Stimulated activated CD4-positive, alpha-beta T cell treated with anti-CD3 and anti-CD28 coated beads, Interleukin-15, amount 100 ng/mL, for 48 hours (primary cell): ENCODE results near the gene NR3C2.
"Not testable (repeated sequence)": the region's sequence is repeated elsewhere in the genome, so short reads cannot be mapped to it uniquely, and the experiment has no call there.

Source experiments
- DNase-seq, 2 donors: peaks; one replicate each; pipeline ENCODE4 v3.0.0-alpha.2; 2020; ENCODE audit warnings: low read depth in 2 of 2

Gene NR3C2

DNA sequence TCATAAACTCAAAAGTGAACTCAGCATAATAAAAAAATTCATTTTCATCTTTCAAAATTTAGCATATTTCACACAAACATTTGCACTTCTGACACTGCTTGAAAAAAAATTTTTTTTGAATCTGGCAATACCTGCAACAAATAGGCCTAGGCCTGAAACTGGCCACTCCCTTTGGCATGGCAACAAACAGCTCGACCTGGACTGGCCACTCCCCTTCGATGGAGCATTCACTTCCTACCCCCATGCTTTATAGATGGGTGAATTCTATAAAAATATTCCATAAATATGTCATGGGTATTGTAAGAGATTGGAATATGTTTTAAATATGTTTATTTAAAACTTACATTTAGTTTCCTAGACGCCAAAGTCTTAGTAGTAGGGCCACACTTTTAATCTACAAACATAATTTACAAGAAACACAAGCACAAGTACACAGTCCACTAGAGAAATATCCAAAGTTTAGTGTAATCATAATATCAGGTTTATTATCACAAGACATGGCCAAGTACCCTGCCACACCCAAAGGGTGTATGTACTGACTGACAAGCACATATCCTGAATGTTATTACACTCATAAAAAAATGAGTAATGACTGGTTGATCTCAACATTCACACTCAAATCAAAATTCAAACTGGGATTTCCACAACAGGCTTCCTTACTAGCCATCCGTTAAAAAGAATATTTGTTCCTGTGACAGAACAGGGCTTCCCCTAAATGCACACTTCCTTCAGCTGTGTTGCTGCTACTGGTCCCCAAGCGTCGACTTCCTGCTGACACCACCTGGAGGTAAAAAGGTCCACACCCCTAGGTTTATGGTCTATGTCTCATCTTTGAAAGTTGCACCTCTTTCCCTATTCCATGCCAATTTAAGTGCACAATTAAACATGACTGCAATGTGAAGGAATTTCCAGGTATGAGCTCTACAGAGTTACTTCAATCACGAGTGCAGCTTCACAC lies 271.5 kb downstream of the NR3C2 start:
- DNase-seq = no peak

GRCh38 chr4:148166132-148166591 lies 276.1 kb downstream of the NR3C2 start:
- no peak for DNase-seq

DNA sequence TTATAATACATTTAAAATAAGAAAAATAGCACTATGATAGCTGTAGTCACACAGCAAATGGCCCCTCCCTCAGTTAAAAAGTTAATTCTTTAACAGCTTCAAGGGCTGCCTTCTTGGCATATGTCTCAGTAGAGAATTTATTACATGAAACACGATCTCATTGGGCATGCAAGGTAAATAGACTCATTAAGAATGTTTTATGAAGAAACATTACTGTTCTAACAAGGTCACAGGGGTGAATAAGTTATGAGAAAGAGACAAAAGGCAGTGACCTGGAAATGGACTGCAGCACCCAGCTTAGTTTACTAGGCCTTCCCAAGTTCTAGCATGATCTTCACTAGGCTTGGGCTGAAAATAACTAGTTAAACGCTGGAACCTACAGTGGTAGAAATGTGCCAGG lies 277.7 kb downstream of the NR3C2 start:
- no peak for DNase-seq

GRCh38 chr4:148162991-148163390 lies 279.2 kb downstream of the NR3C2 start:
- DNase-seq = no peak

GRCh38 chr4:148162519-148162918 lies 279.7 kb downstream of the NR3C2 start:
- no peak for DNase-seq

- no peak for DNase-seq
Measured at GRCh38 chr4:148161601-148162000, 280.6 kb downstream of the NR3C2 start.

DNA sequence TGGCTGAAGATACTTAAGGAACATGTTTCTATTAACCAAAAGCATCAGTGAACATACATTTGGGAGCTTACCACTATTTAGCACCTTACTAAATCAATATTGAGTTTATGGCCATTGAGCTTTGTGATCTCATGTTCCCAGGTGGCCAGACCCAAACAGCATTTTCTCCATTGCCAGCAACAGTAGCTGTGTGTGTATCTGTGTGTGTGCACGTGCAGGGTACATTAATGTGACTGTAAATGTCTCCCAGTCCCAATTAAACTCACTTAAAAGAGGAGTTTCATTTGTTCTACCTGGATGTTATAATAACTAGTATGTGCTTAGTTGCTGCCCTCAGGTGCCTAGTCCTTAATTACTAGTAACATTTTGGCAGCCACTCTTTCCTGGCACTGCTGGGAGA lies 282.4 kb downstream of the NR3C2 start:
- no peak for DNase-seq

DNA sequence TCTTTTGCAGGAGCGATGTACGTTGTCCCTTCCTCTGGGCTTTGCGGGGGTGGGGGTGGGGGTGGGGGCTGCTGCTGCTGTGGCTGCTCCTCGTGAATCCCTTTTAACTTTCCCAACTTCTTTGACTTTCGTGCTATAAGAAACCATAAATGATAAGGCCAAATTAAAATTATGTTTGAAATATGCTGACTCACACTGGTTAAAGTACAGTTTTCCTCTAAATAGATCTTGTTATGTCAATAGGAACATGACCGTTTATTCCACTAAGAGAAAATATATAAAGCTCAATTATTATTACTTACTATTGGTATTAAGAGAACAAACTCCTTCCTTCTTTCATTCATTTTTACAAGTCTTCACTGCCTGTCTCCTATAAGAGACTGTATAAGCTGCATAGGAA lies 287.4 kb downstream of the NR3C2 start:
- no peak for DNase-seq

GRCh38 chr4:148152868-148153625 lies 289.2 kb downstream of the NR3C2 start:
- DNase-seq = no peak

- no peak for DNase-seq
Measured at GRCh38 chr4:148151806-148152205, 290.4 kb downstream of the NR3C2 start.

DNA sequence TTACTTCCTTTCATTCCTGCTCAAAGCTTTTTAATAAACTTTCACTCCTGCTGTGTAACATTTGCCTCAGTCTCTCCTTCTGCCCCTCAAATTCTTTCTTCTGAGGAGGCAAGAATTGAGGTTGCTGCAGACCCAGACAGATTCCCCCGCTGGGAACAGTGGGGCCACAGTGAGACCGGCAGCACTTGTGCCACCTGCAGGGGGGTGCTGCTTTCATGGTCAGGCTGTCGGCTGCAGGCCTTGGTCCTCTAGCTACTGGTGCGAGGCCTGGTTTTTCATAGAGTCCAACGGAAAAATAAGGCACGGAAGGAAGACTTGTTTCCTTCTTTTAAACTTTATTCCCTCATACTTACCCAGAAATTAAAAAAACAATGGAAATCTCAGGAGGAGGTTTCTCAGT lies 296.7 kb downstream of the NR3C2 start:
- no peak for DNase-seq

- no peak for DNase-seq
Measured at GRCh38 chr4:148143174-148143573, 299.0 kb downstream of the NR3C2 start.

DNA sequence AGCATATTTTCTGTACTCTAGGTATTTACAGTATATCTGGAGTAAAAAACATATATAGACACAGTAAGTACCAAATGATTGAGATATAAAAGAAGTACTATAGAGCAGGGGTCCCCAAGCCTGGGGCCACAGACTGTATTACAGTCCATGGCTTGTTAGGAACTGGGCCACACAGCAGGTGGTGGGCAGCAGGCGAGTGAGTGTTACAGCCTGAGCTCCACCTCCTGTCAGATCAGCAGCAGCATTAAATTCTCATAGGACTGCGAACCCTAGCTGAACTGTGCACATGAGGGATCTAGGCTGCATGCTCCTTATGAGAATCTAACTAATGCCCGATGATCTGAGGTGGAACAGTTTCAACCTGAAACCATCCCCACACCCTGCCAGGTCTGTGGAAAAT lies 300.7 kb downstream of the NR3C2 start:
- no peak for DNase-seq

DNA sequence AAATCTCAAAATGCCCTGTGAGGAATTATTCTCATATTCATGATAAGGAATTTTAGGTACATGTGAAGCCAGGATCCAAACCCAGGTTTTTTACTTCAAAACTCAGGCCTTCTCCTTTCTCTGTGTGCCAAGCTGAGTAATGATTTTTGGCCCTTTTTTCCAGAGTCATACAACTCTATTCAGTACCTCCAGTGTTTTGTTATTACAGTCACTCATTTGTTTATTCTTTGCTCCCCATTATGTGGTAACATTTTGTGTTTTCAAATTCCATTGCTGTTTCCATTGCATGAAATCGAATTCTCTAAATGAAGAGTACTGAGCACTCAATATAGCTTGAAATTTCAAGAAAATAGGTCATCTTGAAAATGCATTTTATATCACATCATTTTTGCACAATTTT lies 315.4 kb downstream of the NR3C2 start:
- no peak for DNase-seq

DNA sequence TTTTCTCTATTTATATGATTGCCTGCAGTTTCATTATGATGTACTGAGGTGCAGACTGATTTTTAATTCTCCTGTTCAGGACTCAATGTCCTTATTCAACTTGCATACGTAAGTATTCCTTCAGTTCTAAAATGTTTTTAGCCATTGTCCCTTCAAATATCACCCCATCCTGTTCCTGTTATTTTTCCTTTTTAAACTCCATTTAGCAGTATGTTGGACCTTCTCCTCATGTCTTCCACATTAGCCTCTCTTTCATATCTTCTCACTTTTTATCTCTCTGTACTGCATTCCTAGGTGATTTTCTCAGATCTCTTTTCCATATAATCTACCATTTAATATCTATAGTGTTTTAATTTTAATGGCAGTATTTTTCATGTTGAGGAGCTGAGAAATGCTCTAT lies 317.7 kb downstream of the NR3C2 start:
- no peak for DNase-seq

- DNase-seq = not testable (repeated sequence)
Measured at GRCh38 chr4:148123161-148123560, 319.1 kb downstream of the NR3C2 start.

DNA sequence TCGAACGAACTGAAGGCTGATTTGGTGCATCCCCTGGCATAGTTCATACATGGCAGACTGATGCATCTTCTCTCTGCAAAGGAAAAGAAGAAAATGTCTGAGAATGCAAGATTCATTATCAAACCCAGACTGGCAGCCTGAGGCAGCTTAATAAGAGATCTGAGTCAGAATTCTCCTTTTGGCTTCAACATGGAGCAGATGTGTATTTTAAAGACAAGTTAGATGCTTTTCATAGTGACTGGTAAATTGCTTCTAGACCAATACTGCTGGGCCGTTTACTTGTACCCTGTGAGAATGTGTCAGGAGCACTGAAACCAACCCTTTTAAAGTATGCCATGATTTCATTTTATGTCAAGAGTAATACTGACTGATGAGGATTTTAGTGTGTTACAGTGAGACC lies 322.0 kb downstream of the NR3C2 start:
- no peak for DNase-seq

- no peak for DNase-seq
Measured at GRCh38 chr4:148118633-148119032, 323.6 kb downstream of the NR3C2 start.

GRCh38 chr4:148118179-148118578 lies 324.0 kb downstream of the NR3C2 start:
- no peak for DNase-seq

DNA sequence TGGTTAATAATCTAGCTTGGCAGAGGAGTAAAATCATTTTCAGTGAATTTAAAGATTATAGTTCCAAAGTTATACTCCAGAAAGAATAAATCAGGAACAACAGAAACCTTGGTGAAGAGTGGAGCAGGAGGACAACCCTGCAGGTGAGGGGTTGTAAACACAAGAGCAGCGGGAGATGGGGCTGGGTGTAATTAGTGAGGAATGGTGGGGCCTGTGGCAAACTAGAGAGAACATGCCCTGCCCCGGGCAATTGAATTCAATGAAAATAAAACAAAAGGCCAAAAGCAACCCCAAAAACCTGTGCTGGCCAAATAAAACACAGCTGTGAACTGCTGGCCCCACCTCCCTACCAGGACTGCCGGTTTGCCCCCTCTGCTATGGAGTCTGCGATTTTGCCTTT lies 325.2 kb downstream of the NR3C2 start:
- no peak for DNase-seq

GRCh38 chr4:148116264-148116663 lies 325.9 kb downstream of the NR3C2 start:
- DNase-seq = no peak

DNA sequence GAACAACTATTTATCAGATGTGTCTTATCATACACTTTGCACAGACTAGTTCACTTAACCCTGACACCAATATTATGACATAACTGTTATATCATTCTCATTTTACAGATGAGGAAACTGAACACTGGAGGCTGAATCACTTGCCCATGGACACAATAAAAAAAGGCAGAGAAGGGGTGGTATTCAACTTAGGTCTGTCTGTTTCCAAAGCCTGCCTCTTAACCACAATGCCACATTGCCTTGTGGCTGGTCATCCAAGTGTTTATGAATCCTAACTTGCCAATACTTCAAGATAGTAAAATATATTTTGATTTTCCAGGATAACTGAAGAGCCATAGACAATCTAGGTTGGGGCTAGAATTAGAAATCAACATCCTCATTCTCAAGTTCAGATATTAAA lies 327.8 kb downstream of the NR3C2 start:
- no peak for DNase-seq
